Sigmoid colon (tissue), 7 donors: ENCODE measurements around the gene UBAP1L. TPM values are rescaled to one million over a fixed set of nuclear protein-coding genes. Genes with fewer than 3 reads are reported as not detected.

Experiments used
- DNase-seq: peaks from one replicate; pipeline ENCODE4 v3.0.0-alpha.2; 2019
- H3K27ac ChIP-seq, 4 donors: fragments of 200-600 bp; sonication (generic); one replicate each; pipeline ENCODE4 v1.5.1; 2016 to 2019; ENCODE audit warnings: mild to moderate bottlenecking in 1 of 4
- H3K27me3 ChIP-seq, 3 donors: fragments of 200-600 bp; sonication (generic); one replicate each; pipeline ENCODE4 v1.5.1; 2019; ENCODE audit warnings: mild to moderate bottlenecking in 1 of 3
- H3K36me3 ChIP-seq, 4 donors: fragments of 200-600 bp; sonication (generic); one replicate each; pipeline ENCODE4 v1.5.1; 2016 to 2019
- H3K4me1 ChIP-seq, 4 donors: fragments of 200-600 bp; sonication (generic); one replicate each; pipeline ENCODE4 v1.5.1; 2017 to 2019
- H3K4me3 ChIP-seq, 4 donors: fragments of 200-600 bp; sonication (generic); one replicate each; pipeline ENCODE4 v1.5.1; 2017 to 2019; ENCODE audit warnings: mild to moderate bottlenecking in 2 of 4, moderate library complexity in 1 of 4
- H3K9me3 ChIP-seq, 4 donors: fragments of 200-600 bp in 3 of 4; sonication (generic) in 3 of 4; one replicate each; pipeline versions ENCODE4 v1.5.1 to v1.6.1; 2013 to 2019
- CTCF ChIP-seq, 4 experiments: fragments of 450-650 bp in 3 of 4; fragments of 200-600 bp in 1 of 4; IDR thresholded peaks; one replicate each; pipeline ENCODE4 v1.5.1; 2016 to 2019; ENCODE audit warnings: antibody characterized with exemption in 4 of 4, mild to moderate bottlenecking in 3 of 4, moderate library complexity in 2 of 4
- EP300 ChIP-seq, 4 donors: sonication (generic); formaldehyde crosslinking; IDR thresholded peaks; one replicate each; pipeline ENCODE4 v1.6.1; 2017; ENCODE audit warnings: antibody characterized with exemption in 4 of 4
- POLR2A ChIP-seq, 2 donors: fragments of 450-650 bp; IDR thresholded peaks; one replicate each; pipeline ENCODE4 v1.6.1; 2016; ENCODE audit warnings: antibody characterized with exemption in 2 of 2, mild to moderate bottlenecking in 2 of 2, moderate library complexity in 2 of 2
- POLR2AphosphoS5 ChIP-seq, 4 donors: sonication (generic); formaldehyde crosslinking; IDR thresholded peaks; one replicate each; pipeline ENCODE4 v1.6.1; 2017; ENCODE audit warnings: antibody characterized with exemption in 4 of 4
- WGBS, 2 donors: extraction: QIAGEN DNeasy Blood & Tissue Kit; methylation state at CpG; one replicate each; pipeline ENCODE4 v1.1.7; 2013; 5-methylcytosine and 5-hydroxymethylcytosine counted together
- intact Hi-C: fragments of 100-400 bp; cut with DNase I; formaldehyde crosslinking; loops from one replicate; pipeline ENCODE4 v1.15.1; 2023
- polyA plus RNA-seq, 3 donors: library from polyadenylated mRNA; stranded (reverse); fragments of 200-250 nt; gene quantifications; one replicate each; pipeline ENCODE4 v1.2.3, GENCODE V29; 2013
- total RNA-seq, 4 donors: library from RNA; depleted of rRNA; stranded (reverse); fragments of >200 nt; gene quantifications; one replicate each; pipeline ENCODE4 v1.1.0, GENCODE V29; 2016
- donor health status: healthy with polysubstance abuse.
- donor health status: Bipolar disorder and iron deficiency.
- donor health status: healthy.

The UBAP1L gene
- total and polyA plus RNA-seq, 7 donors, result 0.23 to 5.7 (median 4.0) TPM; not detected in 1

- no peak for DNase-seq
- TF ChIP-seq POLR2AphosphoS5 (IDR thresholded peaks at IDR 0.05) (no peak), POLR2A (IDR thresholded peaks at IDR 0.05) (no peak), EP300 (IDR thresholded peaks at IDR 0.05) (no peak), CTCF (IDR thresholded peaks at IDR 0.05) (no peak)
- intact Hi-C loops, result no loop called here
Measured at GRCh38 chr15:65106011-65106590, 8.9 kb downstream of the UBAP1L start.

GRCh38 chr15:65105038-65105437 lies 10.0 kb downstream of the UBAP1L start:
- no peak overlapping the region for H3K27ac ChIP-seq
- DNase-seq, result no peak
- TF ChIP-seq POLR2A (IDR thresholded peaks at IDR 0.05) (no peak), EP300 (IDR thresholded peaks at IDR 0.05) (no peak), POLR2AphosphoS5 (IDR thresholded peaks at IDR 0.05) (no peak), CTCF (IDR thresholded peaks at IDR 0.05) (no peak)
- peaks cover 0 to 40% (median 4%) of the 10 kb centered on the region in 4 donors for H3K36me3 ChIP-seq
- intact Hi-C loops, result no loop called here
- no peak overlapping the region for H3K4me3 ChIP-seq
- 93 to 94% methylated on average over 5 of the region's 5 CpGs for WGBS, 2 donors
- H3K9me3 ChIP-seq, result no peaks in the 10 kb centered on the region
- H3K4me1 ChIP-seq, result peaks cover 0 to 15% (median 12%) of the 10 kb centered on the region in 4 donors
- H3K27me3 ChIP-seq, result no peaks in the 10 kb centered on the region

More at GRCh38 chr15:65106011-65106590, 8.9 kb downstream of the UBAP1L start:
- H3K36me3 ChIP-seq, result peaks cover 0 to 30% (median 4%) of the 10 kb centered on the region in 4 donors
- no peak overlapping the region for H3K27ac ChIP-seq
- no peaks in the 10 kb centered on the region for H3K9me3 ChIP-seq
- no peak overlapping the region for H3K4me3 ChIP-seq
- peaks cover 0 to 9% (median 8%) of the 10 kb centered on the region in 4 donors for H3K4me1 ChIP-seq
- H3K27me3 ChIP-seq, result no peaks in the 10 kb centered on the region
- WGBS, 2 donors, result 81 to 85% methylated on average over 6 of the region's 6 CpGs

GRCh38 chr15:65102912-65103311 lies 12.1 kb downstream of the UBAP1L start:
- peaks cover 0 to 15% (median 12%) of the 10 kb centered on the region in 4 donors for H3K4me1 ChIP-seq
- H3K9me3 ChIP-seq, result no peaks in the 10 kb centered on the region
- no peak overlapping the region for H3K4me3 ChIP-seq
- 97% methylated on average over 3 of the region's 3 CpGs for WGBS, 2 donors
- H3K27ac ChIP-seq, result no peak overlapping the region
- TF ChIP-seq EP300 (IDR thresholded peaks at IDR 0.05) (no peak), CTCF (IDR thresholded peaks at IDR 0.05) (no peak), POLR2A (IDR thresholded peaks at IDR 0.05) (no peak), POLR2AphosphoS5 (IDR thresholded peaks at IDR 0.05) (no peak)
- peaks cover 0 to 62% (median 14%) of the 10 kb centered on the region in 4 donors for H3K36me3 ChIP-seq
- no peak for DNase-seq
- H3K27me3 ChIP-seq, result no peaks in the 10 kb centered on the region
- intact Hi-C loops, result no loop called here

- Histone ChIP-seq H3K36me3 (peaks cover 0 to 66% (median 18%) of the 10 kb centered on the region in 4 donors), H3K4me1 (peaks cover 0 to 16% (median 13%) of the 10 kb centered on the region in 4 donors)
- intact Hi-C loops, result loop anchor here (1.0 to 2.0 kb wide), 2 partner anchors 48 to 69 kb away; no protein-coding TSS in a partner anchor
Measured at GRCh38 chr15:65101891-65102708, 12.9 kb downstream of the UBAP1L start.

More at GRCh38 chr15:65101891-65102708, 12.9 kb downstream of the UBAP1L start:
- no peaks in the 10 kb centered on the region for H3K27me3 ChIP-seq
- no peak overlapping the region for H3K4me3 ChIP-seq
- no peak for TF ChIP-seq POLR2AphosphoS5 (IDR thresholded peaks at IDR 0.05)
- no peak for TF ChIP-seq EP300 (IDR thresholded peaks at IDR 0.05)
- no peak for TF ChIP-seq POLR2A (IDR thresholded peaks at IDR 0.05)
- no peak for TF ChIP-seq CTCF (IDR thresholded peaks at IDR 0.05)
- peak overlapping the region in 1 of 4 donors; percentile 19 for H3K27ac ChIP-seq
- no peaks in the 10 kb centered on the region for H3K9me3 ChIP-seq
- 86 to 88% methylated on average over 75 of the region's 75 CpGs for WGBS, 2 donors
- DNase-seq, result peak; percentile 68
